ENCODE measurements around the gene SF3B3. TPM values are rescaled to one million over a fixed set of nuclear protein-coding genes. Genes with fewer than 3 reads are reported as not detected.

The SF3B3 gene
- total and polyA plus RNA-seq, 2 donors (not counting 1 experiment from before 2014, with no cell fraction given), result 89.2 to 107 TPM

DNA sequence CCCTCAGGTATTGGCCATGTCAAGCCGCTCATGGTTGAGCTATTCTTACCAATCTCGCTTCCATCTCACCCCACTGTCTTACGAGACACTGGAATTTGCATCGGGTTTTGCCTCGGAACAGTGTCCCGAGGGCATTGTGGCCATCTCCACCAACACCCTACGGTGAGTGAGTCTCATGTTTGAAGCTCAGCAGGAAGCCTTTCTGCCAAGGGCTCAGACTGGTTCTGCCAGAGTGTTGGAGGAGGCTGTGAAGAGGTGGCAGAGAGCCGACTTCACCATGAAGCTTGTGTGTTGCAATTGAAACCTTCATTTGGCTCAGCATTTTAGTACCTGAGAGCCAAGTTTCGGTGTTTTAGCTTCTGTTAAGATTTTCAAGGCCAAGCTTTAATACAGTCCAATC lies 38.0 kb downstream of the SF3B3 start:
- Histone ChIP-seq H4K20me1 (ENCODE audit: control insufficient read depth, extremely low read depth, insufficient read depth, low read length) (no peaks in the 10 kb centered on the region), H3K4me2 (ENCODE audit: extremely low read depth, insufficient read depth, low read length) (no peak overlapping the region), H3K4me3 (replicated peaks in 1 of 4; ENCODE audit: control extremely low read depth in 1 of 4, insufficient read depth in 1 of 4, low read depth in 3 of 4, low read length in 4 of 4) (no peak overlapping the region), H3K27me3 (ENCODE audit: control insufficient read depth, insufficient read depth, low read length) (no peaks in the 10 kb centered on the region), H2AFZ (ENCODE audit: low read length) (no peak overlapping the region), H3K9ac (ENCODE audit: insufficient read depth, low read length) (no peak overlapping the region), H3K27ac (ENCODE audit: insufficient read depth, low read length) (no peak overlapping the region), H3K36me3 (ENCODE audit: control insufficient read depth, insufficient read depth, low read length) (peaks cover 23% of the 10 kb centered on the region), H3K9me3 (ENCODE audit: control insufficient read depth, insufficient read depth, low read depth, low read length) (no peaks in the 10 kb centered on the region), H3K4me1 (ENCODE audit: control insufficient read depth, extremely low read depth, insufficient read depth, low read length) (no peaks in the 10 kb centered on the region), H3K79me2 (ENCODE audit: control insufficient read depth, insufficient read depth, low read length) (peaks cover 5% of the 10 kb centered on the region)
- no peak for TF ChIP-seq EZH2 (IDR thresholded peaks at IDR 0.05; ENCODE audit: low read length, missing control alignments)
- TF ChIP-seq, protein P1, sequence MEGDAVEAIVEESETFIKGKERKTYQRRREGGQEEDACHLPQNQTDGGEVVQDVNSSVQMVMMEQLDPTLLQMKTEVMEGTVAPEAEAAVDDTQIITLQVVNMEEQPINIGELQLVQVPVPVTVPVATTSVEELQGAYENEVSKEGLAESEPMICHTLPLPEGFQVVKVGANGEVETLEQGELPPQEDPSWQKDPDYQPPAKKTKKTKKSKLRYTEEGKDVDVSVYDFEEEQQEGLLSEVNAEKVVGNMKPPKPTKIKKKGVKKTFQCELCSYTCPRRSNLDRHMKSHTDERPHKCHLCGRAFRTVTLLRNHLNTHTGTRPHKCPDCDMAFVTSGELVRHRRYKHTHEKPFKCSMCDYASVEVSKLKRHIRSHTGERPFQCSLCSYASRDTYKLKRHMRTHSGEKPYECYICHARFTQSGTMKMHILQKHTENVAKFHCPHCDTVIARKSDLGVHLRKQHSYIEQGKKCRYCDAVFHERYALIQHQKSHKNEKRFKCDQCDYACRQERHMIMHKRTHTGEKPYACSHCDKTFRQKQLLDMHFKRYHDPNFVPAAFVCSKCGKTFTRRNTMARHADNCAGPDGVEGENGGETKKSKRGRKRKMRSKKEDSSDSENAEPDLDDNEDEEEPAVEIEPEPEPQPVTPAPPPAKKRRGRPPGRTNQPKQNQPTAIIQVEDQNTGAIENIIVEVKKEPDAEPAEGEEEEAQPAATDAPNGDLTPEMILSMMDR (conservative IDR thresholded peaks at IDR 0.05 in 1 of 2, IDR thresholded peaks at IDR 0.05 in 1 of 2; ENCODE audit: low read depth in 1 of 2, low read length in 2 of 2), result no peak
- no peak for DNase-seq (ENCODE audit: low read depth in 2 of 2)

DNA sequence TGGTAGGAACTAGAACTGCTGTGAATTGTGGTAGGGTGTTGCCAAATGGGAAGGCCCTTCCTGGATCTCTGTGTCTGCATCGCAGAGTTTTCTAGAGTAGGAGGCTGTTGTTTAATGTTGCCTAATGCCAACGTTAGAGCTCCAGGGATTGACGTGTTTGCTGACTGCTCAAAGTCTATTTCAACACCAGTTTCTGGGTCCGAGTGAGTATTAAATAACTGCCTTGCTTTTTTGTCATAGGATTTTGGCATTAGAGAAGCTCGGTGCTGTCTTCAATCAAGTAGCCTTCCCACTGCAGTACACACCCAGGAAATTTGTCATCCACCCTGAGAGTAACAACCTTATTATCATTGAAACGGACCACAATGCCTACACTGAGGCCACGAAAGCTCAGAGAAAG lies 40.0 kb downstream of the SF3B3 start:
- H3K4me2 ChIP-seq (ENCODE audit: extremely low read depth, insufficient read depth, low read length), result no peak overlapping the region
- H4K20me1 ChIP-seq (ENCODE audit: control insufficient read depth, extremely low read depth, insufficient read depth, low read length), result no peaks in the 10 kb centered on the region
- no peaks in the 10 kb centered on the region for H3K9me3 ChIP-seq (ENCODE audit: control insufficient read depth, insufficient read depth, low read depth, low read length)
- no peaks in the 10 kb centered on the region for H3K27me3 ChIP-seq (ENCODE audit: control insufficient read depth, insufficient read depth, low read length)
- no peak for DNase-seq (ENCODE audit: low read depth in 2 of 2)
- no peak overlapping the region for H2AFZ ChIP-seq (ENCODE audit: low read length)
- H3K36me3 ChIP-seq (ENCODE audit: control insufficient read depth, insufficient read depth, low read length), result peaks cover 21% of the 10 kb centered on the region
- no peak overlapping the region for H3K4me3 ChIP-seq (replicated peaks in 1 of 4; ENCODE audit: control extremely low read depth in 1 of 4, insufficient read depth in 1 of 4, low read depth in 3 of 4, low read length in 4 of 4)
- H3K4me1 ChIP-seq (ENCODE audit: control insufficient read depth, extremely low read depth, insufficient read depth, low read length), result no peaks in the 10 kb centered on the region
- peaks cover 5% of the 10 kb centered on the region for H3K79me2 ChIP-seq (ENCODE audit: control insufficient read depth, insufficient read depth, low read length)
- no peak overlapping the region for H3K27ac ChIP-seq (ENCODE audit: insufficient read depth, low read length)
- no peak overlapping the region for H3K9ac ChIP-seq (ENCODE audit: insufficient read depth, low read length)
- TF ChIP-seq, protein P1 (conservative IDR thresholded peaks at IDR 0.05 in 1 of 2, IDR thresholded peaks at IDR 0.05 in 1 of 2; ENCODE audit: low read depth in 1 of 2, low read length in 2 of 2), result no peak

DNA sequence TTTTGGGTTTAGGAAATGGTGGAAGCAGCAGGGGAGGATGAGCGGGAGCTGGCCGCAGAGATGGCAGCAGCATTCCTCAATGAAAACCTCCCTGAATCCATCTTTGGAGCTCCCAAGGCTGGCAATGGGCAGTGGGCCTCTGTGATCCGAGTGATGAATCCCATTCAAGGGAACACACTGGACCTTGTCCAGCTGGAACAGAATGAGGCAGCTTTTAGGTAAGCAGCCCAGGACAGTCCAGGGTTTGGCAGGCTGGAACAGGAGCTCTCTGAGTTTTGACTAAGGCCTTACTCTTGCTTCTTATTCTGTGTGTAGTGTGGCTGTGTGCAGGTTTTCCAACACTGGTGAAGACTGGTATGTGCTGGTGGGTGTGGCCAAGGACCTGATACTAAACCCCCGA lies 41.4 kb downstream of the SF3B3 start:
- no peak overlapping the region for H3K27ac ChIP-seq (ENCODE audit: insufficient read depth, low read length)
- peaks cover 2% of the 10 kb centered on the region for H3K79me2 ChIP-seq (ENCODE audit: control insufficient read depth, insufficient read depth, low read length)
- peaks cover 24% of the 10 kb centered on the region for H3K36me3 ChIP-seq (ENCODE audit: control insufficient read depth, insufficient read depth, low read length)
- no peaks in the 10 kb centered on the region for H3K4me1 ChIP-seq (ENCODE audit: control insufficient read depth, extremely low read depth, insufficient read depth, low read length)
- TF ChIP-seq EZH2 (IDR thresholded peaks at IDR 0.05; ENCODE audit: low read length, missing control alignments), result no peak
- TF ChIP-seq, protein P1 (conservative IDR thresholded peaks at IDR 0.05 in 1 of 2, IDR thresholded peaks at IDR 0.05 in 1 of 2; ENCODE audit: low read depth in 1 of 2, low read length in 2 of 2), result no peak
- no peaks in the 10 kb centered on the region for H3K9me3 ChIP-seq (ENCODE audit: control insufficient read depth, insufficient read depth, low read depth, low read length)
- no peak overlapping the region for H3K4me2 ChIP-seq (ENCODE audit: extremely low read depth, insufficient read depth, low read length)
- no peak overlapping the region for H3K9ac ChIP-seq (ENCODE audit: insufficient read depth, low read length)
- H2AFZ ChIP-seq (ENCODE audit: low read length), result no peak overlapping the region
- H3K27me3 ChIP-seq (ENCODE audit: control insufficient read depth, insufficient read depth, low read length), result no peaks in the 10 kb centered on the region
- DNase-seq (ENCODE audit: low read depth in 2 of 2), result no peak
- no peaks in the 10 kb centered on the region for H4K20me1 ChIP-seq (ENCODE audit: control insufficient read depth, extremely low read depth, insufficient read depth, low read length)
- H3K4me3 ChIP-seq (replicated peaks in 1 of 4; ENCODE audit: control extremely low read depth in 1 of 4, insufficient read depth in 1 of 4, low read depth in 3 of 4, low read length in 4 of 4), result no peak overlapping the region
